Measurements from ENCODE around the gene ATG2B. TPM values are rescaled to one million over a fixed set of nuclear protein-coding genes. Genes with fewer than 3 reads are reported as not detected.

Gene ATG2B
- total RNA-seq, 4 donors from 2014 or later = 26.1 to 30.8 (median 28.2) TPM

DNA sequence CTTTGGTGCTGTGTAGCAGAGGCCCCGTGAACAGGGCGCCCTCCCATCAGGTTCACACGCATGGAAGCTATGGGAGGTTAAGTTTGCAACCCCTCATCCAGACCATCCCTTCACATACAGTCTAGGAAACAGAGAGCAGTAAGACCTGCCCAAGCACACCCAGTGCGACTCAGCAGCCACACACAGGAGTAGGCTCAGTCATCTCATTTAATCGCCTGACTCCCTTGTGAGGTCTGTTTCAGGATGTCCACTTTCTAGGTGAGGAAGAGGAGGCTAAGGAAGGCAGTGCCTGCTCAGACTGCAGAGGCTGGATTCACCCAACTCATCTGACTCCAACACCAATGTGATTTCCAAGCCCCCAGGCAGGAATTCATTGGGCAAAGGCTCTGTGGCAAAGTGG is 95.2 kb downstream of the ATG2B start:
- no peak for TF ChIP-seq CTCF (IDR thresholded peaks at IDR 0.05; ENCODE audit: low read depth)

GRCh38 chr14:96267336-96267735 is 95.8 kb downstream of the ATG2B start:
- TF ChIP-seq CTCF (IDR thresholded peaks at IDR 0.05; ENCODE audit: low read depth) = no peak

DNA sequence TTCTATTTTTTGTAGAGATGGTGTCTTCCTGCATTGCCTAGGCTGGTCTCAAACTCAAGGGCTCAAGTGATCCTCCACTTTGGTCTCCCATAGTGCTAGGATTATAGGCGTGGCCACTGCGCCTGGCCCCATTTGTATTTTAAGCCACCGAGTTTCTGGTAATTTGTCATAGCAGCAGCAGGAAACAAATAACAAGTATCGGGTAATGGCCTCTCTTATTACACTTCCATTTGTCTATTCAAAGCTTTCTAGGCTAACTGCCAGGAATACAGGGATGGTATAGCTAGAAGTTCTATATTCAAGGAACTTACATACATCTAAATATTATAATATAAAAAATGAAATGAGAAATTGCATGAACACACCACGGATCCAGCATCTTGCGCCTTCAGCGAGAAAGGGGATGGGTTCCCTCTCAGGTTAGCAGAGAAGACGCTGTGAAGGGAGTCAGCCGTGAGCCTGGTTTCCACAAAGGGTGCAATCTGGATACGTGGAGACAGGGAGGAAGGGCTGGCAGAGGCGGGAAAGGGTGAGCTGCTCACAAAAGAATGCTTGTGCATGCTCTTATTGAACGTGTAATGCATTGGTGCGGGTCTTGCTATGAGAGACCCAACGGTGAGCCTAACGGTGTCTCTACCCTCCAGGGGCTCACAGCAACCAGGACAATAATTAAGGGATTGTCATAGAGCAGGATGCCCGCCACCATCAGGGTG is 97.6 kb downstream of the ATG2B start:
- no peak for TF ChIP-seq CTCF (IDR thresholded peaks at IDR 0.05; ENCODE audit: low read depth)

DNA sequence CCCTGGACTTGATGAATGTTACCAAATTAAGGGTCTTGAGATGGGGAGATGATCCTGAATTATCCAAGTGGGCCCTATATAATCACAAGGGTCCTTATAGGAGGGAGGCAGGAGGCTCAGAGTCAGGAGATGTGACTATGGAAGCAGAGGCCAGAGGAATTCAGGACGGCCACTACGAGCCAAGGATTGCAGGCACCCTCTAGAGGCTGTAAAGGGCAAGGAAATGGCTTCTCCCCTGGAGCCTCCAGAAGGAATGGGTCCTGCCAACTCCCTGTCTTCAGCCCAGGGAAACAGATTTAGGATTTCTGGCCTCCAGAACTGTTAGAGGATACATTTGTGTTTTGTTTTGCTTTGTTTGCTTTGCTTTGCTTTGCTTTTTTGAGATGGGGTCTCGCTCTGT is 98.3 kb downstream of the ATG2B start:
- TF ChIP-seq CTCF (IDR thresholded peaks at IDR 0.05; ENCODE audit: low read depth) = no peak

GRCh38 chr14:96264200-96264553 is 99.0 kb downstream of the ATG2B start:
- TF ChIP-seq CTCF (IDR thresholded peaks at IDR 0.05; ENCODE audit: low read depth) = no peak

DNA sequence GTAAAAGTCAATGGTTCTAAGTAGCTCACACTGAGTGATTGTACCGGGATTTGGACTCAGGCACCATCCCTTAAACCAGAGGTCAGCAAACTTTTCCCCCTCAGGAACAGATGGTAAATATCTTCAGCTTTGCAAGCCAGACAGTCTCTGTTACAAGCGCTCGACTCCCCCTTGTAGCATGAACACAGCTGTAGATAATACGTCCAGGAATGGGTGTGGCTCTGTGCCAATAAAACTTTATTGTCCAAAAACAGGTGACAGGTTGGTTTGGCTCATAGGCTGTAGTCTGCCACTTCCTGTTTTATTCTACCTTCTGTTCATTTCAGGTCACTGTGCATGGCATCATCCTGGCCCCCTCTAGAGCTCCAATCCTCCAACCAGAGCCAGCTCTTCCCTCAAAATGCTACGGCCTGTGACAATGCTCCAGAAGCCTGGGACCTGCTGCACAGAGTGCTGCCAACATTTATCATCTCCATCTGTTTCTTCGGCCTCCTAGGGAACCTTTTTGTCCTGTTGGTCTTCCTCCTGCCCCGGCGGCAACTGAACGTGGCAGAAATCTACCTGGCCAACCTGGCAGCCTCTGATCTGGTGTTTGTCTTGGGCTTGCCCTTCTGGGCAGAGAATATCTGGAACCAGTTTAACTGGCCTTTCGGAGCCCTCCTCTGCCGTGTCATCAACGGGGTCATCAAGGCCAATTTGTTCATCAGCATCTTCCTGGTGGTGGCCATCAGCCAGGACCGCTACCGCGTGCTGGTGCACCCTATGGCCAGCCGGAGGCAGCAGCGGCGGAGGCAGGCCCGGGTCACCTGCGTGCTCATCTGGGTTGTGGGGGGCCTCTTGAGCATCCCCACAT is 99.6 kb downstream of the ATG2B start:
- TF ChIP-seq CTCF (IDR thresholded peaks at IDR 0.05; ENCODE audit: low read depth) = no peak
